ENCODE data around the gene SMIM38. TPM values are rescaled to one million over a fixed set of nuclear protein-coding genes. Genes with fewer than 3 reads are reported as not detected.
A peak's percentile ranks its signal among the peaks of the same experiment; 100 is the strongest.

SMIM38 gene
- total RNA-seq, 1 donor, result under 0.01 TPM

DNA sequence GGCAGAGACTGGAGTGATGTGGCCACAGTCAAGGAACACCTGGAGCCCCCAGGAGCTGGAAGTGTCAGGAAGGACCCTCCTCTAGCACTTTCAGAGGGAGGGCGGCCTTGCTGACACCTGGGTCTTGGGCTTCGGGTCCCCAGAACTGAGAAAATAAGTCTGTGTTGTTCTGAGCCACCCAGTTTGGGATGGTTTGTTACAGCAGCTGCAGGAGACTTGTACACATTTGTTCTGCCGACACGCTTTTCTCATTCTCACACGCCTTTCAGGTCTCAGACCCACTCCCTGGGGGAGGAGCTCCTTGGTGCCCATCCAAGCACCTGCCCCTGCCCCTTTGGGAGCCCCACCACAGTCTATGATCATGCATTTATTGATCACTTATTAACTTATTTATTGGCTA, 47.2 kb upstream of the SMIM38 start:
- no peaks in the 10 kb centered on the region for H3K36me3 ChIP-seq (ENCODE audit: insufficient read depth, low read length)
- H3K9me3 ChIP-seq (ENCODE audit: low read depth, low read length), result no peaks in the 10 kb centered on the region
- no peak for DNase-seq (ENCODE audit: insufficient read length, low spot score, missing footprints)
- H3K4me3 ChIP-seq (ENCODE audit: insufficient read depth, low read length), result no peak overlapping the region
- no peaks in the 10 kb centered on the region for H4K20me1 ChIP-seq (ENCODE audit: insufficient read depth, low read length)
- no peak overlapping the region for H2AFZ ChIP-seq (ENCODE audit: low read length)
- H3K27me3 ChIP-seq (ENCODE audit: insufficient read depth, low read length), result peaks cover 22% of the 10 kb centered on the region
- TF ChIP-seq, protein P1, sequence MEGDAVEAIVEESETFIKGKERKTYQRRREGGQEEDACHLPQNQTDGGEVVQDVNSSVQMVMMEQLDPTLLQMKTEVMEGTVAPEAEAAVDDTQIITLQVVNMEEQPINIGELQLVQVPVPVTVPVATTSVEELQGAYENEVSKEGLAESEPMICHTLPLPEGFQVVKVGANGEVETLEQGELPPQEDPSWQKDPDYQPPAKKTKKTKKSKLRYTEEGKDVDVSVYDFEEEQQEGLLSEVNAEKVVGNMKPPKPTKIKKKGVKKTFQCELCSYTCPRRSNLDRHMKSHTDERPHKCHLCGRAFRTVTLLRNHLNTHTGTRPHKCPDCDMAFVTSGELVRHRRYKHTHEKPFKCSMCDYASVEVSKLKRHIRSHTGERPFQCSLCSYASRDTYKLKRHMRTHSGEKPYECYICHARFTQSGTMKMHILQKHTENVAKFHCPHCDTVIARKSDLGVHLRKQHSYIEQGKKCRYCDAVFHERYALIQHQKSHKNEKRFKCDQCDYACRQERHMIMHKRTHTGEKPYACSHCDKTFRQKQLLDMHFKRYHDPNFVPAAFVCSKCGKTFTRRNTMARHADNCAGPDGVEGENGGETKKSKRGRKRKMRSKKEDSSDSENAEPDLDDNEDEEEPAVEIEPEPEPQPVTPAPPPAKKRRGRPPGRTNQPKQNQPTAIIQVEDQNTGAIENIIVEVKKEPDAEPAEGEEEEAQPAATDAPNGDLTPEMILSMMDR (IDR thresholded peaks at IDR 0.05; ENCODE audit: extremely low read depth, low read depth, low read length), result no peak
- H3K4me1 ChIP-seq (ENCODE audit: insufficient read depth, low read length), result no peaks in the 10 kb centered on the region
- H3K27ac ChIP-seq (ENCODE audit: low read depth, low read length), result no peak overlapping the region
- no peaks in the 10 kb centered on the region for H3K79me2 ChIP-seq (ENCODE audit: insufficient read depth, low read length)
- H3K4me2 ChIP-seq (ENCODE audit: insufficient read depth, low read length), result no peak overlapping the region

- Histone ChIP-seq H3K4me2 (ENCODE audit: insufficient read depth, low read length) (no peak overlapping the region), H4K20me1 (ENCODE audit: insufficient read depth, low read length) (no peaks in the 10 kb centered on the region), H3K27me3 (ENCODE audit: insufficient read depth, low read length) (peaks cover 25% of the 10 kb centered on the region), H3K79me2 (ENCODE audit: insufficient read depth, low read length) (no peaks in the 10 kb centered on the region), H2AFZ (ENCODE audit: low read length) (no peak overlapping the region), H3K4me3 (ENCODE audit: insufficient read depth, low read length) (no peak overlapping the region), H3K9me3 (ENCODE audit: low read depth, low read length) (no peaks in the 10 kb centered on the region), H3K4me1 (ENCODE audit: insufficient read depth, low read length) (no peaks in the 10 kb centered on the region), H3K27ac (ENCODE audit: low read depth, low read length) (no peak overlapping the region), H3K36me3 (ENCODE audit: insufficient read depth, low read length) (no peaks in the 10 kb centered on the region)
- no peak for DNase-seq (ENCODE audit: insufficient read length, low spot score, missing footprints)
- TF ChIP-seq, protein P1 (IDR thresholded peaks at IDR 0.05; ENCODE audit: extremely low read depth, low read depth, low read length), result no peak
Observed at GRCh38 chr11:69109101-69109500, 46.6 kb upstream of the SMIM38 start.

DNA sequence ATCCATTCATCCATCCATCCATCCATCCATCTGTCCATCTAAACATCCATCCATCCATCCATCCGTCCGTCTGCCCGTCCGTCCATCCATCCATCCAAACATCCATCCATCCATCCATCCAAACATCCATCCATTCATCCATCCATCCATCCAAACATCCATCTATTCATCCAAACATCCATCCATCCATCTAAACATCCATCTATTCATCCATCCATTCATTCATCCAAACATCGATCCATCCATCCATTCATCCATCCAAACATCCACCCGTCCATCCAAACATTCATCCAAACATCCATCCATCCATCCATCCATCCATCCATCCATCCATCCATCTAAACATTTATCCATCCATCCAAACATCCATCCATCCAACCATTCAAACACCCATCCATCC, 45.3 kb upstream of the SMIM38 start:
- no peak for DNase-seq (ENCODE audit: insufficient read length, low spot score, missing footprints)
- H4K20me1 ChIP-seq (ENCODE audit: insufficient read depth, low read length), result no peaks in the 10 kb centered on the region
- H3K79me2 ChIP-seq (ENCODE audit: insufficient read depth, low read length), result no peaks in the 10 kb centered on the region
- H3K4me2 ChIP-seq (ENCODE audit: insufficient read depth, low read length), result no peak overlapping the region
- no peak overlapping the region for H2AFZ ChIP-seq (ENCODE audit: low read length)
- H3K36me3 ChIP-seq (ENCODE audit: insufficient read depth, low read length), result no peaks in the 10 kb centered on the region
- peaks cover 27% of the 10 kb centered on the region for H3K27me3 ChIP-seq (ENCODE audit: insufficient read depth, low read length)
- no peak overlapping the region for H3K4me3 ChIP-seq (ENCODE audit: insufficient read depth, low read length)
- no peaks in the 10 kb centered on the region for H3K4me1 ChIP-seq (ENCODE audit: insufficient read depth, low read length)
- H3K9me3 ChIP-seq (ENCODE audit: low read depth, low read length), result no peaks in the 10 kb centered on the region
- no peak overlapping the region for H3K27ac ChIP-seq (ENCODE audit: low read depth, low read length)
- TF ChIP-seq, protein P1 (IDR thresholded peaks at IDR 0.05; ENCODE audit: extremely low read depth, low read depth, low read length), result no peak

- H3K79me2 ChIP-seq (ENCODE audit: insufficient read depth, low read length), result no peaks in the 10 kb centered on the region
- no peak overlapping the region for H2AFZ ChIP-seq (ENCODE audit: low read length)
- no peak overlapping the region for H3K4me3 ChIP-seq (ENCODE audit: insufficient read depth, low read length)
- no peaks in the 10 kb centered on the region for H4K20me1 ChIP-seq (ENCODE audit: insufficient read depth, low read length)
- H3K27ac ChIP-seq (ENCODE audit: low read depth, low read length), result no peak overlapping the region
- H3K4me1 ChIP-seq (ENCODE audit: insufficient read depth, low read length), result no peaks in the 10 kb centered on the region
- H3K4me2 ChIP-seq (ENCODE audit: insufficient read depth, low read length), result no peak overlapping the region
- H3K36me3 ChIP-seq (ENCODE audit: insufficient read depth, low read length), result no peaks in the 10 kb centered on the region
- TF ChIP-seq, protein P1 (IDR thresholded peaks at IDR 0.05; ENCODE audit: extremely low read depth, low read depth, low read length), result no peak
- peak; percentile 23 for DNase-seq (ENCODE audit: insufficient read length, low spot score, missing footprints)
- H3K9me3 ChIP-seq (ENCODE audit: low read depth, low read length), result no peaks in the 10 kb centered on the region
- H3K27me3 ChIP-seq (ENCODE audit: insufficient read depth, low read length), result peaks cover 33% of the 10 kb centered on the region
Observed at GRCh38 chr11:69111624-69112542, 43.9 kb upstream of the SMIM38 start.
